Neural progenitor cell (in vitro differentiated cells): ENCODE measurements around the gene KLF16. TPM values are rescaled to one million over a fixed set of nuclear protein-coding genes. Genes with fewer than 3 reads are reported as not detected.

ENCODE experiments used
- DNase-seq: peaks from one replicate; pipeline ENCODE4 v3.0.0-alpha.2; 2016; ENCODE audit warnings: low spot score
- H2AFZ ChIP-seq: fragments of 200-600 bp; sonication (generic); replicated peaks from 2 replicates; pipeline ENCODE4 v1.6.1; 2016; ENCODE audit warnings: antibody characterized with exemption
- H3F3A ChIP-seq: fragments of 200-600 bp; sonication (generic); 2 replicates; pipeline ENCODE4 v1.6.1; 2016; ENCODE audit warnings: antibody characterized with exemption, low read depth
- H3K27ac ChIP-seq: fragments of 200-600 bp; sonication (generic); 2 replicates; pipeline ENCODE4 v1.5.1; 2016; ENCODE audit warnings: mild to moderate bottlenecking
- H3K27me3 ChIP-seq: fragments of 200-600 bp; sonication (generic); 2 replicates; pipeline ENCODE4 v1.6.1; 2016; ENCODE audit warnings: mild to moderate bottlenecking, moderate library complexity
- H3K36me3 ChIP-seq: fragments of 200-600 bp; sonication (generic); 2 replicates; pipeline ENCODE4 v1.5.1; 2016
- H3K4me1 ChIP-seq: fragments of 200-600 bp; sonication (generic); 2 replicates; pipeline ENCODE4 v1.6.1; 2016; ENCODE audit warnings: mixed run types
- H3K4me2 ChIP-seq: fragments of 200-600 bp; sonication (generic); 2 replicates; pipeline ENCODE4 v1.6.1; 2016
- H3K4me3 ChIP-seq: fragments of 200-600 bp; sonication (generic); 2 replicates; pipeline ENCODE4 v1.5.1; 2016
- H3K79me2 ChIP-seq: fragments of 200-600 bp; sonication (generic); 2 replicates; pipeline ENCODE4 v1.6.1; 2016; ENCODE audit warnings: low read depth
- H3K9ac ChIP-seq: fragments of 200-600 bp; sonication (generic); 2 replicates; pipeline ENCODE4 v1.6.1; 2016
- H3K9me3 ChIP-seq: fragments of 200-600 bp; sonication (generic); 2 replicates; pipeline ENCODE4 v1.5.1; 2016; ENCODE audit warnings: low read depth
- H4K20me1 ChIP-seq: fragments of 200-600 bp; sonication (generic); 2 replicates; pipeline ENCODE4 v1.6.1; 2016; ENCODE audit warnings: low read depth
- H3K27ac Mint-ChIP-seq: 3 replicates; pipeline ENCODE4 v1.8.0; 2021; ENCODE audit warnings: mixed read lengths
- H3K27me3 Mint-ChIP-seq: 2 replicates; pipeline ENCODE4 v1.8.0; 2022; ENCODE audit warnings: low read depth, mild to moderate bottlenecking, inconsistent platforms, moderate library complexity, mixed read lengths; ENCODE audit not compliant: insufficient read depth
- H3K36me3 Mint-ChIP-seq: 3 replicates; pipeline ENCODE4 v1.8.0; 2021; ENCODE audit warnings: mixed read lengths
- H3K4me1 Mint-ChIP-seq: 3 replicates; pipeline ENCODE4 v1.8.0; 2021; ENCODE audit warnings: mixed read lengths
- H3K4me3 Mint-ChIP-seq: 3 replicates; pipeline ENCODE4 v1.8.0; 2021; ENCODE audit warnings: mild to moderate bottlenecking, moderate library complexity, mixed read lengths
- H3K9me3 Mint-ChIP-seq: 3 replicates; pipeline ENCODE4 v1.8.0; 2020; ENCODE audit warnings: mixed read lengths
- CTCF ChIP-seq: fragments of 200-600 bp; sonication (generic); IDR thresholded peaks from 2 replicates; pipeline ENCODE4 v1.5.1; 2017; ENCODE audit warnings: antibody characterized with exemption, mild to moderate bottlenecking
- EZH2 ChIP-seq: fragments of 200-600 bp; sonication (generic); IDR thresholded peaks from 2 replicates; pipeline ENCODE4 v1.6.1; 2017; ENCODE audit warnings: antibody characterized with exemption, mild to moderate bottlenecking, moderate library complexity
- EZH2phosphoT487 ChIP-seq: fragments of 200-600 bp; sonication (generic); IDR thresholded peaks from 2 replicates; pipeline ENCODE4 v1.6.1; 2017; ENCODE audit warnings: antibody characterized with exemption
- total RNA-seq: library from RNA; depleted of rRNA; stranded (reverse); fragments of >200 nt; gene quantifications from 2 replicates; pipeline ENCODE4 v1.2.3, GENCODE V29; 2015; ENCODE audit warnings: low replicate concordance

KLF16 gene
- total RNA-seq, 1 donor from 2014 or later: 1.0 TPM

DNA sequence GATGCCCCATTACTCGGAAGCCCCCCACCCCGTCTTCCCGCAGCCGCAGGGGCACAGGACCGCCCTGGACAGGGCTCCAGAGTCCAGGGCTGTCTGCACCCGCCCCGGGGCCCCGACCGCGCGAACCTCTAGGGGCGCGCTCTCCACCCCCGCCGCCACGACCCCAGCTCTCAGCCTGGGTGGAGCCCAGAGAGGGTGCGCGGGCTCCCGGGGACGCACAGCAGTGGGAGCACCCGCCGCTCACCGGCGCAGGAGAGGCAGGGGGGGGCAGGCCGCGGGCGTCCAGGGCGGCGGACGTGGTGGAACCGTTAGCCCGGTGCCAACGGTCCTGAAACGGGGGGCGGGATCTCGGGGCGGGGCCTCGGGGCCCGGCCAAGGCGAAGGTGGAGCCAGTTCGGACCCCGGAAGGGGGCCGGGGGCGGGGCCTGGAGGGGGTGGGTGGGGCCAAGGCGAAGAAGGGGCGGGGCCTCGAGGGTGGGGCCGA, 51.4 kb downstream of the KLF16 start, which contains the start of gene ATP8B3:
Gene ATP8B3 (minus strand): TSS at position 335 of the 484 bp plus-strand sequence. CDS start 540 bp downstream, outside the sequence.
- Histone ChIP-seq H3K79me2 (no peaks in the 10 kb centered on the region), H2AFZ (no peak within 1 kb of the TSS), H3K9me3 (no peaks in the 10 kb centered on the region), H3F3A (peaks cover 2% of the 10 kb centered on the region), H4K20me1 (peaks cover 11% of the 10 kb centered on the region), H3K36me3 (no peaks in the 10 kb centered on the region), H3K27me3 (peaks cover 17% of the 10 kb centered on the region), H3K4me1 (no peaks in the 10 kb centered on the region), H3K4me2 (peak within 1 kb of the TSS; percentile 71), H3K9ac (no peak within 1 kb of the TSS), H3K27ac (no peak within 1 kb of the TSS), H3K4me3 (peak within 1 kb of the TSS; percentile 43)
- no peaks in the 10 kb centered on the region for H3K9me3 Mint-ChIP-seq
- TF ChIP-seq CTCF: peak; percentile 37
- no peak for TF ChIP-seq EZH2
- no peak for DNase-seq
- H3K27me3 Mint-ChIP-seq: peaks cover 17% of the 10 kb centered on the region
- H3K36me3 Mint-ChIP-seq: no peaks in the 10 kb centered on the region
- H3K4me1 Mint-ChIP-seq: peaks cover 12% of the 10 kb centered on the region
- peak within 1 kb of the TSS; percentile 74 for H3K27ac Mint-ChIP-seq
- peak within 1 kb of the TSS; percentile 91 for H3K4me3 Mint-ChIP-seq

DNA sequence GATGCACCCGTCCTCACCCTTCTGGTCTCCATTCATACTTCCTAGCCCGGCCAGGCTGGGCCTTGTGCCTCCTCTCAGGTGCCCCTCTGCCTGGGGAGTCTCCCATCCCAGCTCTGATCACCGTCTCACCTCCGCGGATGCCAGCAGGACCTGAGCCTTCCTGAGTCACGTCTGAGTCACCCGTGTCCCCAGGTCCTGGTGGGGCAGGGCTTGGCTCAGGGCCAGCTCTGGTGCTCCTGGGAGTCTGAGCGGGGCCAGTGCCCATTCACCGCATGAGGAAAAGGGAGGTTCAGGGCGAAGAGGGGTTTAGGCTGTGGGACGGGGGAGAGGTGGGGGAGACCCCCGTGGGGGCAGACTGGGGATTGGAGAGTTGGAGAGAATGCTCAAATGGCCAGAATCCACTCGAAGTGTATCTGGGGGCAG, 51.9 kb downstream of the KLF16 start:
- Histone ChIP-seq H2AFZ (no peak overlapping the region), H3K4me2 (no peak overlapping the region)
- H3K9me3 Mint-ChIP-seq: no peaks in the 10 kb centered on the region

GRCh38 chr19:1810439-1811160, 52.8 kb downstream of the KLF16 start:
- Histone ChIP-seq H3K4me2 (no peak overlapping the region), H3K9ac (no peak overlapping the region), H3K9me3 (no peaks in the 10 kb centered on the region), H3K27me3 (peaks cover 17% of the 10 kb centered on the region), H3F3A (peaks cover 2% of the 10 kb centered on the region), H3K79me2 (no peaks in the 10 kb centered on the region), H3K36me3 (no peaks in the 10 kb centered on the region), H3K4me1 (no peaks in the 10 kb centered on the region), H2AFZ (no peak overlapping the region), H4K20me1 (peaks cover 11% of the 10 kb centered on the region), H3K27ac (no peak overlapping the region), H3K4me3 (no peak overlapping the region)
- Mint-ChIP-seq H3K27ac (no peak overlapping the region), H3K27me3 (peaks cover 17% of the 10 kb centered on the region), H3K36me3 (no peaks in the 10 kb centered on the region), H3K4me3 (peak overlapping the region; percentile 35), H3K9me3 (no peaks in the 10 kb centered on the region), H3K4me1 (peaks cover 12% of the 10 kb centered on the region)
- no peak for DNase-seq
- TF ChIP-seq EZH2 (no peak), CTCF (no peak)

More for the DNA sequence above, 51.9 kb downstream of the KLF16 start:
- Mint-ChIP-seq H3K4me1 (peaks cover 12% of the 10 kb centered on the region), H3K27ac (no peak overlapping the region), H3K4me3 (peak overlapping the region; percentile 71), H3K27me3 (peaks cover 17% of the 10 kb centered on the region), H3K36me3 (no peaks in the 10 kb centered on the region)
- H3K36me3 ChIP-seq: no peaks in the 10 kb centered on the region
- H3K27me3 ChIP-seq: peaks cover 17% of the 10 kb centered on the region
- H3K79me2 ChIP-seq: no peaks in the 10 kb centered on the region
- peaks cover 2% of the 10 kb centered on the region for H3F3A ChIP-seq
- no peak overlapping the region for H3K27ac ChIP-seq
- H3K9ac ChIP-seq: no peak overlapping the region
- no peak overlapping the region for H3K4me3 ChIP-seq
- no peak for DNase-seq
- TF ChIP-seq EZH2: no peak
- TF ChIP-seq CTCF: no peak
- no peak for TF ChIP-seq EZH2phosphoT487
- H3K4me1 ChIP-seq: no peaks in the 10 kb centered on the region
- no peaks in the 10 kb centered on the region for H3K9me3 ChIP-seq
- peaks cover 11% of the 10 kb centered on the region for H4K20me1 ChIP-seq
